ENCODE data around the gene RRP36.
"Not testable (repeated sequence)": the region's sequence is repeated elsewhere in the genome, so short reads cannot be mapped to it uniquely, and the experiment has no call there.

The RRP36 gene

GRCh38 chr6:43036712-43037111 is 15.3 kb downstream of the RRP36 start:
- H3K4me1 ChIP-seq (ENCODE audit: control insufficient read depth in 1 of 2, insufficient read depth in 2 of 2, low read length in 2 of 2): no peaks in the 10 kb centered on the region
- peaks cover 40 to 67% of the 10 kb centered on the region in 2 donors for H3K36me3 ChIP-seq (ENCODE audit: control insufficient read depth in 1 of 2, insufficient read depth in 2 of 2, low read length in 2 of 2)
- no peak overlapping the region for H3K9ac ChIP-seq (ENCODE audit: low read depth in 1 of 2, low read length in 2 of 2)
- no peaks in the 10 kb centered on the region for H3K27me3 ChIP-seq (ENCODE audit: control insufficient read depth in 1 of 2, insufficient read depth in 2 of 2, low read length in 2 of 2)
- no peak overlapping the region for H3K27ac ChIP-seq (ENCODE audit: low read depth, low read length)
- no peaks in the 10 kb centered on the region for H3K9me3 ChIP-seq (ENCODE audit: control insufficient read depth in 1 of 2, low read length in 2 of 2)
- H3K4me3 ChIP-seq (ENCODE audit: low read depth in 1 of 2, low read length in 2 of 2): no peak overlapping the region

- H3K9me3 ChIP-seq (ENCODE audit: control insufficient read depth in 1 of 2, low read length in 2 of 2): no peaks in the 10 kb centered on the region
- H3K27me3 ChIP-seq (ENCODE audit: control insufficient read depth in 1 of 2, insufficient read depth in 2 of 2, low read length in 2 of 2): no peaks in the 10 kb centered on the region
- H3K4me3 ChIP-seq (ENCODE audit: low read depth in 1 of 2, low read length in 2 of 2): no peak overlapping the region
- no peak overlapping the region for H3K27ac ChIP-seq (ENCODE audit: low read depth, low read length)
- H3K36me3 ChIP-seq (ENCODE audit: control insufficient read depth in 1 of 2, insufficient read depth in 2 of 2, low read length in 2 of 2): peaks cover 40 to 66% of the 10 kb centered on the region in 2 donors
- H3K9ac ChIP-seq (ENCODE audit: low read depth in 1 of 2, low read length in 2 of 2): no peak overlapping the region
- H3K4me1 ChIP-seq (ENCODE audit: control insufficient read depth in 1 of 2, insufficient read depth in 2 of 2, low read length in 2 of 2): no peaks in the 10 kb centered on the region
These were observed 15.8 kb downstream of the RRP36 start for GRCh38 chr6:43037197-43037596.

GRCh38 chr6:43037706-43038105 is 16.3 kb downstream of the RRP36 start:
- H3K4me3 ChIP-seq (ENCODE audit: low read depth in 1 of 2, low read length in 2 of 2): no peak overlapping the region
- no peak overlapping the region for H3K9ac ChIP-seq (ENCODE audit: low read depth in 1 of 2, low read length in 2 of 2)
- H3K27ac ChIP-seq (ENCODE audit: low read depth, low read length): no peak overlapping the region
- H3K36me3 ChIP-seq (ENCODE audit: control insufficient read depth in 1 of 2, insufficient read depth in 2 of 2, low read length in 2 of 2): peaks cover 42 to 66% of the 10 kb centered on the region in 2 donors
- H3K9me3 ChIP-seq (ENCODE audit: control insufficient read depth in 1 of 2, low read length in 2 of 2): no peaks in the 10 kb centered on the region
- no peaks in the 10 kb centered on the region for H3K27me3 ChIP-seq (ENCODE audit: control insufficient read depth in 1 of 2, insufficient read depth in 2 of 2, low read length in 2 of 2)
- H3K4me1 ChIP-seq (ENCODE audit: control insufficient read depth in 1 of 2, insufficient read depth in 2 of 2, low read length in 2 of 2): no peaks in the 10 kb centered on the region

- H3K4me3 ChIP-seq (ENCODE audit: low read depth in 1 of 2, low read length in 2 of 2): no peak overlapping the region
- H3K36me3 ChIP-seq (ENCODE audit: control insufficient read depth in 1 of 2, insufficient read depth in 2 of 2, low read length in 2 of 2): peaks cover 50 to 67% of the 10 kb centered on the region in 2 donors
- H3K27ac ChIP-seq (ENCODE audit: low read depth, low read length): no peak overlapping the region
These were observed 17.3 kb downstream of the RRP36 start for GRCh38 chr6:43038727-43039126.

GRCh38 chr6:43040542-43041257 is 19.3 kb downstream of the RRP36 start:
- no peak overlapping the region for H3K4me3 ChIP-seq (ENCODE audit: low read depth in 1 of 2, low read length in 2 of 2)
- H3K9ac ChIP-seq (ENCODE audit: low read depth in 1 of 2, low read length in 2 of 2): no peak overlapping the region
- H3K36me3 ChIP-seq (ENCODE audit: control insufficient read depth in 1 of 2, insufficient read depth in 2 of 2, low read length in 2 of 2): peaks cover 46 to 66% of the 10 kb centered on the region in 2 donors
- no peaks in the 10 kb centered on the region for H3K27me3 ChIP-seq (ENCODE audit: control insufficient read depth in 1 of 2, insufficient read depth in 2 of 2, low read length in 2 of 2)
- no peaks in the 10 kb centered on the region for H3K9me3 ChIP-seq (ENCODE audit: control insufficient read depth in 1 of 2, low read length in 2 of 2)
- no peak overlapping the region for H3K27ac ChIP-seq (ENCODE audit: low read depth, low read length)
- no peaks in the 10 kb centered on the region for H3K4me1 ChIP-seq (ENCODE audit: control insufficient read depth in 1 of 2, insufficient read depth in 2 of 2, low read length in 2 of 2)

More at GRCh38 chr6:43038727-43039126, 17.3 kb downstream of the RRP36 start:
- no peak overlapping the region for H3K9ac ChIP-seq (ENCODE audit: low read depth in 1 of 2, low read length in 2 of 2)
- no peaks in the 10 kb centered on the region for H3K9me3 ChIP-seq (ENCODE audit: control insufficient read depth in 1 of 2, low read length in 2 of 2)
- no peaks in the 10 kb centered on the region for H3K4me1 ChIP-seq (ENCODE audit: control insufficient read depth in 1 of 2, insufficient read depth in 2 of 2, low read length in 2 of 2)
- no peaks in the 10 kb centered on the region for H3K27me3 ChIP-seq (ENCODE audit: control insufficient read depth in 1 of 2, insufficient read depth in 2 of 2, low read length in 2 of 2)

GRCh38 chr6:43041475-43041874 is 20.1 kb downstream of the RRP36 start:
- H3K4me1 ChIP-seq (ENCODE audit: control insufficient read depth in 1 of 2, insufficient read depth in 2 of 2, low read length in 2 of 2); H3K4me3 ChIP-seq (ENCODE audit: low read depth in 1 of 2, low read length in 2 of 2); H3K9ac ChIP-seq (ENCODE audit: low read depth in 1 of 2, low read length in 2 of 2); H3K9me3 ChIP-seq (ENCODE audit: control insufficient read depth in 1 of 2, low read length in 2 of 2); H3K27me3 ChIP-seq (ENCODE audit: control insufficient read depth in 1 of 2, insufficient read depth in 2 of 2, low read length in 2 of 2); H3K27ac ChIP-seq (ENCODE audit: low read depth, low read length): not testable (repeated sequence)
- H3K36me3 ChIP-seq (ENCODE audit: control insufficient read depth in 1 of 2, insufficient read depth in 2 of 2, low read length in 2 of 2): peaks cover 44 to 71% of the 10 kb centered on the region in 2 donors

GRCh38 chr6:43043310-43043709 is 21.9 kb downstream of the RRP36 start:
- Histone ChIP-seq H3K27me3 (ENCODE audit: control insufficient read depth in 1 of 2, insufficient read depth in 2 of 2, low read length in 2 of 2) (no peaks in the 10 kb centered on the region), H3K9me3 (ENCODE audit: control insufficient read depth in 1 of 2, low read length in 2 of 2) (no peaks in the 10 kb centered on the region), H3K36me3 (ENCODE audit: control insufficient read depth in 1 of 2, insufficient read depth in 2 of 2, low read length in 2 of 2) (peaks cover 39 to 70% of the 10 kb centered on the region in 2 donors), H3K4me1 (ENCODE audit: control insufficient read depth in 1 of 2, insufficient read depth in 2 of 2, low read length in 2 of 2) (no peaks in the 10 kb centered on the region), H3K4me3 (ENCODE audit: low read depth in 1 of 2, low read length in 2 of 2) (no peak overlapping the region), H3K9ac (ENCODE audit: low read depth in 1 of 2, low read length in 2 of 2) (no peak overlapping the region), H3K27ac (ENCODE audit: low read depth, low read length) (no peak overlapping the region)

- Histone ChIP-seq H3K27me3 (ENCODE audit: control insufficient read depth in 1 of 2, insufficient read depth in 2 of 2, low read length in 2 of 2) (no peaks in the 10 kb centered on the region), H3K36me3 (ENCODE audit: control insufficient read depth in 1 of 2, insufficient read depth in 2 of 2, low read length in 2 of 2) (peaks cover 44 to 65% of the 10 kb centered on the region in 2 donors)
These were observed 24.0 kb downstream of the RRP36 start for GRCh38 chr6:43045371-43045930.

GRCh38 chr6:43047998-43048397 is 26.6 kb downstream of the RRP36 start:
- H3K9ac ChIP-seq (ENCODE audit: low read depth in 1 of 2, low read length in 2 of 2): no peak overlapping the region
- no peak overlapping the region for H3K27ac ChIP-seq (ENCODE audit: low read depth, low read length)
- H3K4me1 ChIP-seq (ENCODE audit: control insufficient read depth in 1 of 2, insufficient read depth in 2 of 2, low read length in 2 of 2): peaks cover 7 to 11% of the 10 kb centered on the region in 2 donors
- H3K4me3 ChIP-seq (ENCODE audit: low read depth in 1 of 2, low read length in 2 of 2): no peak overlapping the region
- peaks cover 35 to 60% of the 10 kb centered on the region in 2 donors for H3K36me3 ChIP-seq (ENCODE audit: control insufficient read depth in 1 of 2, insufficient read depth in 2 of 2, low read length in 2 of 2)
- H3K27me3 ChIP-seq (ENCODE audit: control insufficient read depth in 1 of 2, insufficient read depth in 2 of 2, low read length in 2 of 2): no peaks in the 10 kb centered on the region
- H3K9me3 ChIP-seq (ENCODE audit: control insufficient read depth in 1 of 2, low read length in 2 of 2): no peaks in the 10 kb centered on the region

More at GRCh38 chr6:43045371-43045930, 24.0 kb downstream of the RRP36 start:
- Histone ChIP-seq H3K4me3 (ENCODE audit: low read depth in 1 of 2, low read length in 2 of 2) (no peak overlapping the region), H3K9me3 (ENCODE audit: control insufficient read depth in 1 of 2, low read length in 2 of 2) (no peaks in the 10 kb centered on the region), H3K27ac (ENCODE audit: low read depth, low read length) (no peak overlapping the region), H3K4me1 (ENCODE audit: control insufficient read depth in 1 of 2, insufficient read depth in 2 of 2, low read length in 2 of 2) (no peaks in the 10 kb centered on the region), H3K9ac (ENCODE audit: low read depth in 1 of 2, low read length in 2 of 2) (no peak overlapping the region)

- Histone ChIP-seq H3K4me3 (ENCODE audit: low read depth in 1 of 2, low read length in 2 of 2) (no peak overlapping the region), H3K4me1 (ENCODE audit: control insufficient read depth in 1 of 2, insufficient read depth in 2 of 2, low read length in 2 of 2) (peaks cover 10 to 17% of the 10 kb centered on the region in 2 donors), H3K36me3 (ENCODE audit: control insufficient read depth in 1 of 2, insufficient read depth in 2 of 2, low read length in 2 of 2) (peaks cover 34 to 49% of the 10 kb centered on the region in 2 donors), H3K27ac (ENCODE audit: low read depth, low read length) (no peak overlapping the region), H3K27me3 (ENCODE audit: control insufficient read depth in 1 of 2, insufficient read depth in 2 of 2, low read length in 2 of 2) (no peaks in the 10 kb centered on the region), H3K9ac (ENCODE audit: low read depth in 1 of 2, low read length in 2 of 2) (no peak overlapping the region), H3K9me3 (ENCODE audit: control insufficient read depth in 1 of 2, low read length in 2 of 2) (no peaks in the 10 kb centered on the region)
These were observed 29.6 kb downstream of the RRP36 start for GRCh38 chr6:43050981-43051380.

Data from duodenal mucosa (tissue), 2 donors.